T-helper 17 cell (primary cell): ENCODE measurements around the gene CCDC28A. TPM values are rescaled to one million over a fixed set of nuclear protein-coding genes. Genes with fewer than 3 reads are reported as not detected.

Source experiments
- ATAC-seq: fragments of 150-1000 bp; cut with Tn5 transposase; 2 replicates; pipeline ENCODE4 v1.10.0; 2021; ENCODE audit warnings: mild to moderate bottlenecking, moderate library complexity
- DNase-seq, 3 donors: peaks; one replicate each; pipeline versions ENCODE4 v3.0.0 to v3.0.0-alpha.2; 2020 to 2021
- H3K9me3 ChIP-seq: one replicate; pipeline ENCODE4 v1.7.0; 2013; ENCODE audit warnings: low read length, mild to moderate bottlenecking; ENCODE audit not compliant: control insufficient read depth, poor library complexity, severe bottlenecking
- H3K27ac Mint-ChIP-seq: one replicate; pipeline ENCODE4 v1.8.0; 2022; ENCODE audit warnings: mild to moderate bottlenecking, moderate library complexity, mixed read lengths
- H3K27me3 Mint-ChIP-seq: one replicate; pipeline ENCODE4 v1.8.0; 2022; ENCODE audit warnings: mixed read lengths
- H3K36me3 Mint-ChIP-seq: one replicate; pipeline ENCODE4 v1.8.0; 2022; ENCODE audit warnings: low read depth, mixed read lengths
- H3K4me1 Mint-ChIP-seq: one replicate; pipeline ENCODE4 v1.8.0; 2022; ENCODE audit warnings: mild to moderate bottlenecking, mixed read lengths
- H3K4me3 Mint-ChIP-seq: one replicate; pipeline ENCODE4 v1.8.0; 2022; ENCODE audit warnings: mild to moderate bottlenecking, moderate library complexity, mixed read lengths
- total RNA-seq, 4 donors: library from RNA in 2 of 4; stranded (reverse) in 2 of 4; gene quantifications; one replicate each; pipeline ENCODE4 v1.2.3 and lab custom pipeline; 2022 to 2026

The CCDC28A gene
- total RNA-seq, 2 donors from 2014 or later = 21.3 to 26.2 TPM

GRCh38 chr6:138769102-138769676 is 4.4 kb upstream of the CCDC28A start:
- no peaks in the 10 kb centered on the region for H3K36me3 Mint-ChIP-seq
- no peak for DNase-seq
- H3K27ac Mint-ChIP-seq = no peak overlapping the region
- H3K4me1 Mint-ChIP-seq = peaks cover 5% of the 10 kb centered on the region
- no peak for ATAC-seq
- no peak overlapping the region for H3K4me3 Mint-ChIP-seq
- peaks cover 7% of the 10 kb centered on the region for H3K27me3 Mint-ChIP-seq
- no peaks in the 10 kb centered on the region for H3K9me3 ChIP-seq

- Mint-ChIP-seq H3K4me3 (peak overlapping the region; percentile 99), H3K27me3 (peaks cover 7% of the 10 kb centered on the region), H3K27ac (peak overlapping the region; percentile 100), H3K36me3 (no peaks in the 10 kb centered on the region), H3K4me1 (peaks cover 9% of the 10 kb centered on the region)
- no peaks in the 10 kb centered on the region for H3K9me3 ChIP-seq
- DNase-seq (no peak), ATAC-seq (no peak)
These were observed 883 bp upstream of the CCDC28A start for GRCh38 chr6:138772596-138773176.

- no peak for ATAC-seq
- peaks cover 18% of the 10 kb centered on the region for H3K4me1 Mint-ChIP-seq
- DNase-seq = no peak
These were observed 801 bp downstream of the CCDC28A start for GRCh38 chr6:138774370-138774769.

GRCh38 chr6:138776659-138777058 is 3.1 kb downstream of the CCDC28A start:
- H3K27me3 Mint-ChIP-seq = no peaks in the 10 kb centered on the region
- peaks cover 18% of the 10 kb centered on the region for H3K4me1 Mint-ChIP-seq
- H3K36me3 Mint-ChIP-seq = peaks cover 9% of the 10 kb centered on the region
- H3K27ac Mint-ChIP-seq = peak overlapping the region; percentile 54
- DNase-seq = no peak
- no peak for ATAC-seq
- H3K4me3 Mint-ChIP-seq = no peak overlapping the region
- no peaks in the 10 kb centered on the region for H3K9me3 ChIP-seq

More at GRCh38 chr6:138774370-138774769, 801 bp downstream of the CCDC28A start:
- H3K27me3 Mint-ChIP-seq = no peaks in the 10 kb centered on the region
- H3K36me3 Mint-ChIP-seq = peaks cover 6% of the 10 kb centered on the region
- no peaks in the 10 kb centered on the region for H3K9me3 ChIP-seq
- peak overlapping the region; percentile 99 for H3K4me3 Mint-ChIP-seq
- peak overlapping the region; percentile 100 for H3K27ac Mint-ChIP-seq

- Mint-ChIP-seq H3K36me3 (peaks cover 14% of the 10 kb centered on the region), H3K4me3 (no peak overlapping the region), H3K27me3 (no peaks in the 10 kb centered on the region), H3K4me1 (peaks cover 21% of the 10 kb centered on the region), H3K27ac (peak overlapping the region; percentile 19)
- no peak for ATAC-seq
- H3K9me3 ChIP-seq = no peaks in the 10 kb centered on the region
- no peak for DNase-seq
These were observed 4.8 kb downstream of the CCDC28A start for GRCh38 chr6:138778331-138778730.

GRCh38 chr6:138782243-138782642 is 8.7 kb downstream of the CCDC28A start:
- Mint-ChIP-seq H3K27me3 (no peaks in the 10 kb centered on the region), H3K36me3 (peaks cover 16% of the 10 kb centered on the region), H3K4me3 (no peak overlapping the region), H3K4me1 (peaks cover 18% of the 10 kb centered on the region), H3K27ac (peak overlapping the region; percentile 37)
- DNase-seq (no peak), ATAC-seq (no peak)
- H3K9me3 ChIP-seq = no peaks in the 10 kb centered on the region

- Mint-ChIP-seq H3K27ac (no peak overlapping the region), H3K4me3 (no peak overlapping the region), H3K4me1 (peaks cover 12% of the 10 kb centered on the region), H3K36me3 (peaks cover 10% of the 10 kb centered on the region), H3K27me3 (no peaks in the 10 kb centered on the region)
- no peak for DNase-seq
- no peaks in the 10 kb centered on the region for H3K9me3 ChIP-seq
- no peak for ATAC-seq
These were observed 11.5 kb downstream of the CCDC28A start for GRCh38 chr6:138785079-138785478.

- Mint-ChIP-seq H3K27me3 (no peaks in the 10 kb centered on the region), H3K27ac (no peak overlapping the region), H3K36me3 (peaks cover 11% of the 10 kb centered on the region), H3K4me1 (peaks cover 12% of the 10 kb centered on the region), H3K4me3 (no peak overlapping the region)
- ATAC-seq = no peak
- no peak for DNase-seq
- no peaks in the 10 kb centered on the region for H3K9me3 ChIP-seq
These were observed 12.4 kb downstream of the CCDC28A start for GRCh38 chr6:138785980-138786379.

GRCh38 chr6:138787138-138787537 is 13.6 kb downstream of the CCDC28A start:
- no peaks in the 10 kb centered on the region for H3K27me3 Mint-ChIP-seq
- no peaks in the 10 kb centered on the region for H3K9me3 ChIP-seq
- peaks cover 9% of the 10 kb centered on the region for H3K4me1 Mint-ChIP-seq
- ATAC-seq (no peak), DNase-seq (no peak)
- no peak overlapping the region for H3K4me3 Mint-ChIP-seq
- peak overlapping the region; percentile 45 for H3K27ac Mint-ChIP-seq
- H3K36me3 Mint-ChIP-seq = peaks cover 15% of the 10 kb centered on the region

- no peak for ATAC-seq
- Mint-ChIP-seq H3K4me1 (no peaks in the 10 kb centered on the region), H3K27me3 (no peaks in the 10 kb centered on the region), H3K27ac (no peak within 1 kb of the TSS), H3K4me3 (no peak within 1 kb of the TSS), H3K36me3 (peaks cover 6% of the 10 kb centered on the region)
- no peaks in the 10 kb centered on the region for H3K9me3 ChIP-seq
- no peak for DNase-seq
These were observed 22.4 kb downstream of the CCDC28A start, which contains the start of gene ECT2L for GRCh38 chr6:138795809-138796603. Gene ECT2L (plus strand): TSS chr6:138796087. CDS start chr6:138813275, 17,188 bp downstream.

GRCh38 chr6:138796771-138797170 is 23.2 kb downstream of the CCDC28A start:
- no peaks in the 10 kb centered on the region for H3K27me3 Mint-ChIP-seq
- no peak for ATAC-seq
- no peak for DNase-seq
- H3K27ac Mint-ChIP-seq = no peak overlapping the region
- no peaks in the 10 kb centered on the region for H3K9me3 ChIP-seq
- H3K4me1 Mint-ChIP-seq = no peaks in the 10 kb centered on the region
- no peak overlapping the region for H3K4me3 Mint-ChIP-seq
- H3K36me3 Mint-ChIP-seq = peaks cover under 1% of the 10 kb centered on the region

GRCh38 chr6:138797806-138798446 is 24.4 kb downstream of the CCDC28A start:
- Mint-ChIP-seq H3K36me3 (no peaks in the 10 kb centered on the region), H3K4me3 (no peak overlapping the region), H3K27ac (no peak overlapping the region), H3K27me3 (no peaks in the 10 kb centered on the region), H3K4me1 (no peaks in the 10 kb centered on the region)
- no peaks in the 10 kb centered on the region for H3K9me3 ChIP-seq
- no peak for DNase-seq
- no peak for ATAC-seq
